ENCODE data around the gene FAM13A.

- TF ChIP-seq CTCF (IDR thresholded peaks at IDR 0.05) = no peak
- no peak for TF ChIP-seq POLR2AphosphoS5 (IDR thresholded peaks at IDR 0.05)
Observed at GRCh38 chr4:88752754-88753153, 304.2 kb downstream of the FAM13A start.

All from prostate gland (tissue), 2 donors.